Endodermal cell (in vitro differentiated cells): Measurements from ENCODE around the gene SSC5D. TPM values are rescaled to one million over a fixed set of nuclear protein-coding genes. Genes with fewer than 3 reads are reported as not detected.

Experiments used
- DNase-seq: peaks from one replicate; pipeline ENCODE4 v3.0.0-alpha.2; 2017
- H3K27ac ChIP-seq: 2 replicates; pipeline ENCODE4 v1.5.1; 2013; ENCODE audit warnings: mild to moderate bottlenecking, low read depth, low read length, moderate library complexity
- H3K27me3 ChIP-seq: 2 replicates; pipeline ENCODE4 v1.6.1; 2013; ENCODE audit warnings: mild to moderate bottlenecking, low read length, moderate library complexity; ENCODE audit not compliant: insufficient read depth, control insufficient read depth, poor library complexity, severe bottlenecking
- H3K36me3 ChIP-seq: 2 replicates; pipeline ENCODE4 v1.7.0; 2013; ENCODE audit warnings: mild to moderate bottlenecking, low read length, moderate library complexity; ENCODE audit not compliant: control insufficient read depth, insufficient read depth
- H3K4me1 ChIP-seq: one replicate; pipeline ENCODE4 v1.7.0; 2013; ENCODE audit warnings: low read length; ENCODE audit not compliant: control insufficient read depth, insufficient read depth
- H3K4me3 ChIP-seq: 2 replicates; pipeline ENCODE4 v1.5.1; 2013; ENCODE audit warnings: mild to moderate bottlenecking, low read length, moderate library complexity
- H3K9ac ChIP-seq: 2 replicates; pipeline ENCODE4 v1.6.1; 2013; ENCODE audit warnings: mild to moderate bottlenecking, low read length, moderate library complexity; ENCODE audit not compliant: poor library complexity, severe bottlenecking; ENCODE audit errors: extremely low read depth
- H3K9me3 ChIP-seq: 2 replicates; pipeline ENCODE4 v1.6.1; 2013; ENCODE audit warnings: mild to moderate bottlenecking, low read length, moderate library complexity; ENCODE audit not compliant: control insufficient read depth
- H3K27ac Mint-ChIP-seq: 2 replicates; pipeline ENCODE4 v1.8.0; 2020; ENCODE audit warnings: mixed read lengths
- H3K27me3 Mint-ChIP-seq: 2 replicates; pipeline ENCODE4 v1.8.0; 2021; ENCODE audit warnings: mild to moderate bottlenecking, mixed read lengths; ENCODE audit not compliant: insufficient read depth
- H3K36me3 Mint-ChIP-seq: 2 replicates; pipeline ENCODE4 v1.8.0; 2020; ENCODE audit warnings: low read depth, mixed read lengths
- H3K4me1 Mint-ChIP-seq: 2 replicates; pipeline ENCODE4 v1.8.0; 2020; ENCODE audit warnings: mixed read lengths
- H3K4me3 Mint-ChIP-seq: 2 replicates; pipeline ENCODE4 v1.8.0; 2020; ENCODE audit warnings: mild to moderate bottlenecking, moderate library complexity, mixed read lengths
- H3K9me3 Mint-ChIP-seq: 2 replicates; pipeline ENCODE4 v1.8.0; 2020; ENCODE audit warnings: mild to moderate bottlenecking, mixed read lengths
- WGBS, 2 experiments: methylation state at CpG; one replicate each; pipeline versions ENCODE4 v1.1.5 to v1.1.7; 2013; ENCODE audit warnings: missing lambda C conversion rate in 2 of 2, mixed read lengths in 1 of 2; ENCODE audit not compliant: insufficient coverage in 1 of 2, insufficient read length in 1 of 2; 5-methylcytosine and 5-hydroxymethylcytosine counted together
- total RNA-seq, 2 donors: library from RNA; stranded (reverse); fragmentation: NEBNext Ultra II Directional in 1 of 2; extraction: Animal tissue kit (Norgen Biotek cat#: 25700) in 1 of 2; gene quantifications; 2 replicates in 1 of 2; 3 replicates in 1 of 2; pipeline ENCODE4 v1.2.1, GENCODE V29; 2021
- TF ChIP-seq, protein P1 (sequence below): fragments of 200-600 bp; sonication (generic); conservative IDR thresholded peaks from 2 replicates; pipeline ENCODE4 v1.5.0; 2021; ENCODE audit warnings: antibody characterized with exemption, mild to moderate bottlenecking

Gene SSC5D
- total RNA-seq, 2 donors from 2014 or later, result 1.4 to 2.4 TPM

- Mint-ChIP-seq H3K9me3 (no peaks in the 10 kb centered on the region), H3K27ac (no peak overlapping the region), H3K4me3 (no peak overlapping the region), H3K27me3 (no peaks in the 10 kb centered on the region), H3K36me3 (no peaks in the 10 kb centered on the region), H3K4me1 (peaks cover 31% of the 10 kb centered on the region)
- WGBS, 2 experiments, result 76 to 80% methylated on average over 2 to 5 of the region's 5 CpGs
- Histone ChIP-seq H3K36me3 (no peaks in the 10 kb centered on the region), H3K9me3 (no peaks in the 10 kb centered on the region), H3K4me3 (no peak overlapping the region), H3K27ac (no peak overlapping the region), H3K27me3 (no peaks in the 10 kb centered on the region), H3K4me1 (peaks cover 6% of the 10 kb centered on the region), H3K9ac (no peak overlapping the region)
- TF ChIP-seq, protein P1, sequence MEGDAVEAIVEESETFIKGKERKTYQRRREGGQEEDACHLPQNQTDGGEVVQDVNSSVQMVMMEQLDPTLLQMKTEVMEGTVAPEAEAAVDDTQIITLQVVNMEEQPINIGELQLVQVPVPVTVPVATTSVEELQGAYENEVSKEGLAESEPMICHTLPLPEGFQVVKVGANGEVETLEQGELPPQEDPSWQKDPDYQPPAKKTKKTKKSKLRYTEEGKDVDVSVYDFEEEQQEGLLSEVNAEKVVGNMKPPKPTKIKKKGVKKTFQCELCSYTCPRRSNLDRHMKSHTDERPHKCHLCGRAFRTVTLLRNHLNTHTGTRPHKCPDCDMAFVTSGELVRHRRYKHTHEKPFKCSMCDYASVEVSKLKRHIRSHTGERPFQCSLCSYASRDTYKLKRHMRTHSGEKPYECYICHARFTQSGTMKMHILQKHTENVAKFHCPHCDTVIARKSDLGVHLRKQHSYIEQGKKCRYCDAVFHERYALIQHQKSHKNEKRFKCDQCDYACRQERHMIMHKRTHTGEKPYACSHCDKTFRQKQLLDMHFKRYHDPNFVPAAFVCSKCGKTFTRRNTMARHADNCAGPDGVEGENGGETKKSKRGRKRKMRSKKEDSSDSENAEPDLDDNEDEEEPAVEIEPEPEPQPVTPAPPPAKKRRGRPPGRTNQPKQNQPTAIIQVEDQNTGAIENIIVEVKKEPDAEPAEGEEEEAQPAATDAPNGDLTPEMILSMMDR, result no peak
- DNase-seq, result no peak
Measured at GRCh38 chr19:55552206-55552605, 64.0 kb downstream of the SSC5D start.

- 44 to 56% methylated on average over 11 to 13 of the region's 13 CpGs for WGBS, 2 experiments
- TF ChIP-seq, protein P1, result no peak
- Histone ChIP-seq H3K27me3 (no peaks in the 10 kb centered on the region), H3K9me3 (no peaks in the 10 kb centered on the region), H3K36me3 (no peaks in the 10 kb centered on the region), H3K4me1 (peaks cover 6% of the 10 kb centered on the region), H3K4me3 (no peak overlapping the region), H3K9ac (no peak overlapping the region), H3K27ac (no peak overlapping the region)
- no peak for DNase-seq
- H3K27me3 Mint-ChIP-seq, result peaks cover 3% of the 10 kb centered on the region
- no peak overlapping the region for H3K27ac Mint-ChIP-seq
- no peak overlapping the region for H3K4me3 Mint-ChIP-seq
- H3K9me3 Mint-ChIP-seq, result no peaks in the 10 kb centered on the region
- no peaks in the 10 kb centered on the region for H3K36me3 Mint-ChIP-seq
- peaks cover 27% of the 10 kb centered on the region for H3K4me1 Mint-ChIP-seq
Measured at GRCh38 chr19:55552620-55553019, 64.4 kb downstream of the SSC5D start.

DNA sequence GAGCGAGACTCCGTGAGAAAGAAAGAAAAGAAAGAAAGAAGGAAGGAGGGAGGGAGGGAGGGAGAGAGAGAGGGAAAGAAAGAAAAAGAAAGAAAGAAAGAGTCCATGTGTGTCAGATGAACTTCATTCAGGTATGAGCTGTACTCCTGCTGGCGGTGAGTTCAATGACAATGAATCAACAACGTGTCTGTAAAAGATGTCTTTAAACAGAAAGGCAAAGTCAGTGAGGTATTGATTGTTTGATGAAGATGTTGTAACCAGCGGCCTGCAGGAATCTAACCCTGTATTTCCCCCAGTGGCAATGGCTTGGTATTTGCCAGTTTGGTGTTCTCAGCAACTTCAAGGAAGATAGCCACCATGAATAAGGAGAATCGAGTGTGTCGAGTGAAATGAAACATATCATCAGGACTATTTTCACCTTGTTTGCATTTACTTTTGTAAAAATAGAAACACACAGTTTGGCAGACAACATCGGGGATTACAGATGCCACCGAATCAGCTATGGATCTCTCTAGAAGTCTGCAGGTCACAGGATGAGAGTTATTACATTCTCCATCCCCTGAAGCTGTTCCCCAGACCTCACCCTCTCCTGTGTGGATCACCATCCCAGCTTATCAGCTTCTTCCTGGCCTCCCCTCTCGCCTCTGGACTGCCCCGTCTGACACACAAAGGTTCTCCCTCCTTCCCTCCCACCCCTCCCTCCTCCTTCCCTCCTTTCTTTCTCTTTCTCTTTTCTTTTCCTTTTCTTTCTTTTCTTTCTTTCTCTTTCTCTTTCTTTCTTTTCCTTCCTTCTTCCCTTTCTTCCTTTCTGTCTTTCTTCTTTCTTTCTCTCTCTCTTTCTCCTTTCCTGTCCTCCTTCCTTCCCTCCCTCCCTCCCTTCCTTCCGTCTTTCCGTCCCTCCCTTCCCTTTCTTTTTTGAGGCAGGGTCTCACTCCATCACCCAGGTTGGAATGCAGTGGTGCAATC is 65.3 kb downstream of the SSC5D start:
- H3K9me3 Mint-ChIP-seq, result no peaks in the 10 kb centered on the region
- H3K36me3 Mint-ChIP-seq, result no peaks in the 10 kb centered on the region
- no peaks in the 10 kb centered on the region for H3K36me3 ChIP-seq
- TF ChIP-seq, protein P1, result no peak
- no peak overlapping the region for H3K27ac ChIP-seq
- H3K4me1 ChIP-seq, result peaks cover 6% of the 10 kb centered on the region
- DNase-seq, result no peak
- no peaks in the 10 kb centered on the region for H3K9me3 ChIP-seq
- WGBS, 2 experiments, result 49 to 62% methylated on average over 11 to 13 of the region's 13 CpGs
- peaks cover 26% of the 10 kb centered on the region for H3K4me1 Mint-ChIP-seq
- H3K27me3 Mint-ChIP-seq, result peaks cover 4% of the 10 kb centered on the region
- H3K27me3 ChIP-seq, result no peaks in the 10 kb centered on the region
- H3K9ac ChIP-seq, result no peak overlapping the region
- no peak overlapping the region for H3K4me3 Mint-ChIP-seq
- no peak overlapping the region for H3K27ac Mint-ChIP-seq
- H3K4me3 ChIP-seq, result no peak overlapping the region
